ENCODE data around the gene FBLN1. TPM values are rescaled to one million over a fixed set of nuclear protein-coding genes. Genes with fewer than 3 reads are reported as not detected.

Gene FBLN1
- total and polyA plus RNA-seq, 2 of the 8 experiments (the other 6 are each of a cell fraction or from before 2014, with no cell fraction given) = 159 to 168 TPM

DNA sequence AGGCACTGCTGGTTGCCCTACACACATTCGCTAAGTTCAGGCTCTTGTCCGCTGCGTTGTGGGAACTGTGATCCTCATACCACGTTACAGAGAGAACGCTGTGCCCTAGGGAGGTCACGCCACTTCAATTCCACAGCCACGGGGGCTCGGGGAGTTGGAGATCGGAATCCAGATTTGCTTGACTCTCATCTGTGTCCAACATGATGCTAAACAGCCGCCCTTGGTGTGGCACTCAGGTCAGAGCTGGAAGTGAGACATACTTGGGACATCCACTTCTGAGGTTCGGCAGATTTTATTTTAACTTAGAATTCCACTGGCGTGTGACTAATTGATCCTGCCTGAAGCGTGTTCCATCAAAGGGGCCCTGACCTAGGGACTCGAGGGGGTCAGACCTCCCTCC lies 47.5 kb upstream of the FBLN1 start:
- H3K36me3 ChIP-seq (ENCODE audit: control insufficient read depth in 2 of 4, insufficient read depth in 4 of 4, low read length in 3 of 4) = no peaks in the 10 kb centered on the region
- no peak overlapping the region for H3K4me2 ChIP-seq (ENCODE audit: insufficient read depth in 1 of 2, low read depth in 2 of 2, low read length in 2 of 2)
- DNase-seq (ENCODE audit: low read depth in 1 of 2, low spot score in 2 of 2) (no peak), FAIRE-seq (no peak)
- H3K79me2 ChIP-seq (ENCODE audit: control insufficient read depth in 1 of 2, insufficient read depth in 2 of 2, low read length in 2 of 2) = no peaks in the 10 kb centered on the region
- no peak overlapping the region for H4K5ac ChIP-seq (ENCODE audit: insufficient read length, low read depth, low read length)
- H3K23me2 ChIP-seq (ENCODE audit: low read depth, low read length) = no peaks in the 10 kb centered on the region
- H2BK12ac ChIP-seq (ENCODE audit: low read depth, low read length) = no peak overlapping the region; the same call in 1 of the 2 replicates
- H2BK20ac ChIP-seq (ENCODE audit: low read length) = no peak overlapping the region
- no peak overlapping the region for H3K18ac ChIP-seq (ENCODE audit: extremely low read depth, low read length)
- H4K20me1 ChIP-seq (replicated peaks in 1 of 2; ENCODE audit: control insufficient read depth in 1 of 2, insufficient read depth in 2 of 2, low read length in 2 of 2) = peaks cover 0 to 1% of the 10 kb centered on the region in 2 experiments
- H3K4me1 ChIP-seq (replicated peaks in 1 of 4; ENCODE audit: control insufficient read depth in 3 of 4, insufficient read depth in 4 of 4, low read length in 3 of 4) = no peaks in the 10 kb centered on the region
- H3K23ac ChIP-seq (ENCODE audit: insufficient read length) = no peak overlapping the region
- no peak for TF ChIP-seq JUND (IDR thresholded peaks at IDR 0.05; ENCODE audit: low read length)
- no peak for TF ChIP-seq SAP30 (IDR thresholded peaks at IDR 0.05; ENCODE audit: insufficient read depth, insufficient replicate concordance, low read length)
- no peak for TF ChIP-seq NANOG (IDR thresholded peaks at IDR 0.05; ENCODE audit: insufficient read depth, low read depth, low read length, poor library complexity, severe bottlenecking)
- TF ChIP-seq, protein P1, sequence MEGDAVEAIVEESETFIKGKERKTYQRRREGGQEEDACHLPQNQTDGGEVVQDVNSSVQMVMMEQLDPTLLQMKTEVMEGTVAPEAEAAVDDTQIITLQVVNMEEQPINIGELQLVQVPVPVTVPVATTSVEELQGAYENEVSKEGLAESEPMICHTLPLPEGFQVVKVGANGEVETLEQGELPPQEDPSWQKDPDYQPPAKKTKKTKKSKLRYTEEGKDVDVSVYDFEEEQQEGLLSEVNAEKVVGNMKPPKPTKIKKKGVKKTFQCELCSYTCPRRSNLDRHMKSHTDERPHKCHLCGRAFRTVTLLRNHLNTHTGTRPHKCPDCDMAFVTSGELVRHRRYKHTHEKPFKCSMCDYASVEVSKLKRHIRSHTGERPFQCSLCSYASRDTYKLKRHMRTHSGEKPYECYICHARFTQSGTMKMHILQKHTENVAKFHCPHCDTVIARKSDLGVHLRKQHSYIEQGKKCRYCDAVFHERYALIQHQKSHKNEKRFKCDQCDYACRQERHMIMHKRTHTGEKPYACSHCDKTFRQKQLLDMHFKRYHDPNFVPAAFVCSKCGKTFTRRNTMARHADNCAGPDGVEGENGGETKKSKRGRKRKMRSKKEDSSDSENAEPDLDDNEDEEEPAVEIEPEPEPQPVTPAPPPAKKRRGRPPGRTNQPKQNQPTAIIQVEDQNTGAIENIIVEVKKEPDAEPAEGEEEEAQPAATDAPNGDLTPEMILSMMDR (IDR thresholded peaks at IDR 0.05; ENCODE audit: control extremely low read depth in 1 of 3, insufficient read depth in 1 of 3, low read depth in 1 of 3, low read length in 3 of 3) = no peak
- TF ChIP-seq TAF1 (IDR thresholded peaks at IDR 0.05; ENCODE audit: low read depth, low read length) = no peak
- TF ChIP-seq CTBP2 (IDR thresholded peaks at IDR 0.05; ENCODE audit: borderline replicate concordance, insufficient read depth, insufficient read length, low read length) = no peak
- no peak for TF ChIP-seq RBBP5 (IDR thresholded peaks at IDR 0.05; ENCODE audit: borderline replicate concordance, low read depth, low read length)
- no peak overlapping the region for H2AK5ac ChIP-seq (ENCODE audit: low read depth, low read length)
- H3K4me3 ChIP-seq (ENCODE audit: extremely low read depth in 1 of 4, insufficient read depth in 2 of 4, low read depth in 3 of 4, low read length in 4 of 4) = no peak overlapping the region
- no peak overlapping the region for H3K4ac ChIP-seq (replicated peaks; ENCODE audit: insufficient read length, low read depth, low read length)
- no peak overlapping the region for H3K14ac ChIP-seq (ENCODE audit: insufficient read length)
- no peak overlapping the region for H2BK120ac ChIP-seq (replicated peaks; ENCODE audit: low read depth, low read length)
- no peak overlapping the region for H4K8ac ChIP-seq (ENCODE audit: extremely low read depth, insufficient read depth, low read length)
- H3K79me1 ChIP-seq (ENCODE audit: low read depth, low read length) = no peaks in the 10 kb centered on the region
- no peak overlapping the region for H2BK15ac ChIP-seq (ENCODE audit: low read length)
- H3K27me3 ChIP-seq (replicated peaks in 1 of 4; ENCODE audit: control insufficient read depth in 3 of 4, extremely low read depth in 1 of 4, insufficient read depth in 3 of 4, low read length in 3 of 4) = no peaks in the 10 kb centered on the region; a peak in 1 of 7 replicates
- ChIA-PET CTCF (ENCODE audit: partially characterized antibody) (interaction anchor here (0.9 kb wide), 1 partner anchor 51 kb away, joined by 3 read pairs; no protein-coding TSS in a partner anchor), POLR2A (ENCODE audit: partially characterized antibody) (no interaction called here)
- H3K27ac ChIP-seq (ENCODE audit: low read depth, low read length) = no peak overlapping the region
- no peak overlapping the region for H2BK5ac ChIP-seq (ENCODE audit: low read depth, low read length)
- no peak overlapping the region for H4K91ac ChIP-seq (replicated peaks; ENCODE audit: insufficient read length, low read length)
- H3K9me3 ChIP-seq (ENCODE audit: insufficient read depth in 2 of 2, low read depth in 1 of 2, low read length in 1 of 2) = no peaks in the 10 kb centered on the region
- H3K56ac ChIP-seq (replicated peaks; ENCODE audit: insufficient read length, low read depth, low read length) = no peak overlapping the region
- 92% methylated on average over 14 of the region's 14 CpGs; no CpG with 5 or more reads in 1 of the 2 experiments for WGBS, 2 experiments (ENCODE audit: extremely low coverage in 1 of 2, insufficient coverage in 1 of 2, insufficient read length in 1 of 2, insufficient replicate concordance in 2 of 2, low coverage in 1 of 2, low lambda C conversion rate in 2 of 2, missing lambda C conversion rate in 1 of 2)
- no peak overlapping the region for H2AFZ ChIP-seq (ENCODE audit: low read length)
- H3K9ac ChIP-seq (replicated peaks in 1 of 4; ENCODE audit: extremely low read depth in 1 of 4, low read depth in 3 of 4, low read length in 3 of 4) = no peak overlapping the region

All from H1 (cell line).